Coronary artery (tissue), 2 donors: ENCODE results near the gene HEPACAM.

Source experiments
- DNase-seq: peaks from one replicate; pipeline ENCODE4 v3.0.0-alpha.2; 2017; ENCODE audit warnings: low spot score
- H3K27ac ChIP-seq, 2 donors: fragments of 200-600 bp; sonication (generic); one replicate each; pipeline ENCODE4 v1.5.1; 2016 to 2019
- H3K4me3 ChIP-seq: fragments of 200-600 bp; sonication (generic); 2 replicates; pipeline ENCODE4 v1.5.1; 2016; ENCODE audit warnings: mild to moderate bottlenecking, moderate library complexity
- TF ChIP-seq, protein P1 (sequence below): fragments of 200-600 bp; sonication (generic); IDR thresholded peaks from one replicate; pipeline ENCODE4 v1.5.1; 2019; ENCODE audit warnings: antibody characterized with exemption

HEPACAM gene

DNA sequence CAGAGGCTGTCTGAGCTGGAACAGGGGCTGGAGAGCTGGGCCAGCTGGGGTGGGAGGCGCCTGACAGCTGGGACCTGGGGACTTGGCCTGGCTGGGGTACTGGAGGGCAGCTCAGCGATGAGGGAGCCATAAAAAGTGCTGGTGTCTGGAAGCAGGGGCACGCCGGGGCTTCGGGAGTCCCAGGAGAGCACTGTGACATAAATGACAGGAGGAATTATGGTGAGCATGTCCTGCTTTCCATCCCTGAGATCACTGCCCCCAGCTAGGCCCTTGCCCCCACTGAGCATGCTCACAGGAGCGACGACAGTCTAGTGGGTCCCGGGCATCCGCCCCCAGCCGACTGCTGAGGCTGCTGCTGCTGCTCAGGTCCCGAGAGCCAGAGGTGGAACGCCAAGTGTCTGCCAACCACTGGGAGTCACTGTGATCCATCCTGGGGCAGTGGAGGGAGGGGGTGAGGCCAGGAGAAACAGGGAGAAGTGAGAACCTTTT, 44.4 kb downstream of the HEPACAM start:
- DNase-seq, result peak; percentile 72
- no peak overlapping the region for H3K4me3 ChIP-seq
- peak overlapping the region in 1 of 2 donors; percentile 64 for H3K27ac ChIP-seq
- TF ChIP-seq, protein P1, sequence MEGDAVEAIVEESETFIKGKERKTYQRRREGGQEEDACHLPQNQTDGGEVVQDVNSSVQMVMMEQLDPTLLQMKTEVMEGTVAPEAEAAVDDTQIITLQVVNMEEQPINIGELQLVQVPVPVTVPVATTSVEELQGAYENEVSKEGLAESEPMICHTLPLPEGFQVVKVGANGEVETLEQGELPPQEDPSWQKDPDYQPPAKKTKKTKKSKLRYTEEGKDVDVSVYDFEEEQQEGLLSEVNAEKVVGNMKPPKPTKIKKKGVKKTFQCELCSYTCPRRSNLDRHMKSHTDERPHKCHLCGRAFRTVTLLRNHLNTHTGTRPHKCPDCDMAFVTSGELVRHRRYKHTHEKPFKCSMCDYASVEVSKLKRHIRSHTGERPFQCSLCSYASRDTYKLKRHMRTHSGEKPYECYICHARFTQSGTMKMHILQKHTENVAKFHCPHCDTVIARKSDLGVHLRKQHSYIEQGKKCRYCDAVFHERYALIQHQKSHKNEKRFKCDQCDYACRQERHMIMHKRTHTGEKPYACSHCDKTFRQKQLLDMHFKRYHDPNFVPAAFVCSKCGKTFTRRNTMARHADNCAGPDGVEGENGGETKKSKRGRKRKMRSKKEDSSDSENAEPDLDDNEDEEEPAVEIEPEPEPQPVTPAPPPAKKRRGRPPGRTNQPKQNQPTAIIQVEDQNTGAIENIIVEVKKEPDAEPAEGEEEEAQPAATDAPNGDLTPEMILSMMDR, result no peak

DNA sequence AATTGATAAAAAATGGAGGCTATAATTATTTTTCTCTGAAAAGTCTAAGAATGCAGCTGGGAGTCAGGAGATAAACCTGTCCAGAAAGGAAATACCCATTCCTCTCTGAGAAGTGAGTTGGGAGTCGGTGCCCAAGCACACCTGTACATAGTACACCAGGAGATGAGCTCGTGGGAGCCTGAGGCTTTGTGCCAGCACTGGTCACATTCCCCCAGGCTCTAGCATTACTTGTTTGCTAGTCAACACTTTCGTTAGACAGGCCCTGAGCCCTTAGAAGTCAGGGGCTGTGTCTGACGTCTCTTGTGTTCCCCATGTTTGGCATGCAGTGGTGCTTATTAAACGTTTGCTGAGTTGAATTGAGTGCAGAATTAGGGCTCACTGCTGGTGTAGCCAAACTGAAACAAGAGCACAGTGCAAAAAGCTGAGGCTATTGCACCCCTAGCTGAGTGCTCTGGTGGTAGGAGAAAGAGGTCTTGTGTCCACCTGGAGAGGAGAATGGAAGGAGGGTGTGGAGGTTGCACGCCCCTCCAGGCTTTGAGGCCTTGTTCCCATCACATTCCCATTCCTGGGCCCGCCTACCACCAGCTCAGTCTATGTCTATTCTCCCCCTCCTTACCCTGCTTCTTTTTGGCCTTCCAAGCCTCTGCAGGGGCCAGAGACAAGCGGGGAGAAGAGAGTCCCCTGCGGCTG, 45.0 kb downstream of the HEPACAM start:
- TF ChIP-seq, protein P1, result no peak
- Histone ChIP-seq H3K27ac (peak overlapping the region in 1 of 2 donors; percentile 64), H3K4me3 (no peak overlapping the region)
- no peak for DNase-seq

DNA sequence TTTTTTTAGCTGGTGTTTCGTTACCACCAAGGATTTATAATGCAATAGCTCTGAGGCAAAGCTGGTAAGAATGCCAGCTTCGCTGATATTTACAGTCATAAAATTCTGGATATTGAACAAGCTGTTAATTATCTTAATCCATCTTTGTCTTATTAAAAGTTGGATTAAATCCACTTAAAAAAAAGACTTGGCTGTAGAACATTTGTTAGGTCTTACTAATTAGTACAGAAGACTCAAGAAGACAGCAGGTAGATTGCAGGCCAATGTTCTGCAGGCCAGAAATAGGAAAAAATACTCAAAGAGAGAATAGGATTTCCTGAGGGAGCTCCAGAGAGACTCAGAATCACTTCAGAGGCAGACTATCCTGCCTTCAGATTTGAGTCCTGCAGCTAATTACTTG, 45.7 kb downstream of the HEPACAM start:
- Histone ChIP-seq H3K4me3 (no peak overlapping the region), H3K27ac (no peak overlapping the region)
- TF ChIP-seq, protein P1, result no peak
- DNase-seq, result no peak

GRCh38 chr11:124889191-124890091, 46.4 kb downstream of the HEPACAM start:
- no peak overlapping the region for H3K4me3 ChIP-seq
- H3K27ac ChIP-seq, result no peak overlapping the region
- DNase-seq, result no peak
- TF ChIP-seq, protein P1, result no peak

GRCh38 chr11:124887667-124888013, 48.2 kb downstream of the HEPACAM start:
- peak; percentile 61 for DNase-seq

DNA sequence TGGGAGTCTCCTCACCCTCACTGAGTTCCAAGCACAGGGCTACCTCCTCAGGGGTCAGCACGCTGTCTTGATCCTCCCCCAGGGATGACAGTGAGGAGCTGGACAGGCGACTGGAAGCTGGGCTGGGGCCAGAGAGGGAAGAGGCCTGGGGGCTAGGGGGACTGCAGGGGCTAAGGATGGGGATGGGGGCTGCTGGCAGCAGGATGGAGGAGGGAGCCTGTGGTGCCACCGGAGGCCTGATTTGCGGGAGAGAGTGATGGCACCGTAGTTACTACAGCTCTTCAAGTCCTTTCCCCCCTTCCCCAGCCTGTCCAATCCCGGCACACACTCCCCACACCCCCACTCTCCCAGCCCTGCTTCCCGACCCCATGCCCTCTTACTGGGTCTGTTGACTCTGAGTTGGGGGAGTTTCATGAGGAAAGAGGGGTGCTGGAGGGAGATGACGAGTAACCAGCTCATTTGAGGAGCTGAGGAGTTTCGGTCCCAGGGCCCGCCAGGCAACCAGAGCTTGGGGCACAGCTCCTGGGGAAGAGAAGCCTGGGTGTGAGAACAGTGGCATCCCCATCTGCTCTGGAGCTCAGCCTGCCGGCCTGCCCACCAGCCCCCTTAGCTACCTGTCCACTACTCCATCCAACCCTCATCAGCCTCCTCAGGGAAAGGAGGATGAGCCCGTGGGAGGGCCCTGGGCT, 48.7 kb downstream of the HEPACAM start:
- H3K27ac ChIP-seq, result no peak overlapping the region
- DNase-seq, result peak; percentile 64
- no peak overlapping the region for H3K4me3 ChIP-seq
- TF ChIP-seq, protein P1, result no peak

More at GRCh38 chr11:124887667-124888013, 48.2 kb downstream of the HEPACAM start:
- TF ChIP-seq, protein P1, result no peak
- H3K4me3 ChIP-seq, result no peak overlapping the region
- no peak overlapping the region for H3K27ac ChIP-seq
